K562 (cell line): Measurements from ENCODE around the gene TRABD2B. TPM values are rescaled to one million over a fixed set of nuclear protein-coding genes. Genes with fewer than 3 reads are reported as not detected.

Source experiments
- ATAC-seq: fragments of 200-7000 bp; cut with Tn5 transposase; 3 replicates; pipeline ENCODE4 v1.9.1; 2020; ENCODE audit warnings: moderate library complexity
- BruUV-seq: library from RNA; stranded (reverse); fragments of 400-500 nt; replicated peaks from 2 replicates; lab custom pipeline; 2021; lab: Mats Ljungman, UMichigan
- CTCF ChIA-PET: fragments of 300-600 bp; formaldehyde crosslinking; extraction: SDS; loops from one replicate; lab custom pipeline; 2021; ENCODE audit warnings: low intra/inter-chr PET ratio; lab: Yijun Ruan, JAX
- POLR2A ChIA-PET: fragments of 300-600, 350-650 bp; sonication (Branson Sonifier 250); formaldehyde crosslinking; extraction: SDS; loops from one replicate; lab custom pipeline; 2021; ENCODE audit warnings: antibody characterized with exemption, inconsistent platforms; lab: Yijun Ruan, JAX
- DNase-seq, 4 experiments: peaks; one replicate each; pipeline versions ENCODE4 v3.0.0 to v3.0.0-alpha.2; 2011 to 2018; ENCODE audit warnings: low spot score in 3 of 4, mixed read lengths in 3 of 4; ENCODE audit errors: extremely low read depth in 1 of 4
- FAIRE-seq: peaks from 2 replicates; lab custom pipeline; 2011; peaks lifted over from hg19 to GRCh38; lab: Jason Lieb, UNC
- H2AFZ ChIP-seq: 2 replicates; pipeline ENCODE4 v1.6.0; 2011; ENCODE audit warnings: low read depth, low read length, control low read depth, inconsistent platforms
- H3K27ac ChIP-seq: fragments of 200-600 bp; 3 replicates; pipeline ENCODE4 v1.8.0; 2011; ENCODE audit warnings: low read depth, mild to moderate bottlenecking, control low read depth, inconsistent platforms, low read length, moderate library complexity, mixed read lengths; ENCODE audit errors: extremely low read depth
- H3K27me3 ChIP-seq, 2 experiments: fragments of 300-600 bp in 1 of 2; 2 replicates in 1 of 2; 3 replicates in 1 of 2; pipeline versions ENCODE4 v1.6.0 to v1.8.0; 2011; ENCODE audit warnings: inconsistent platforms in 2 of 2, low read length in 2 of 2, mild to moderate bottlenecking in 1 of 2, mixed read lengths in 1 of 2, moderate library complexity in 1 of 2; ENCODE audit not compliant: control insufficient read depth in 2 of 2, insufficient read depth in 2 of 2
- H3K36me3 ChIP-seq: fragments of 300-600 bp; 3 replicates; pipeline ENCODE4 v1.8.0; 2011; ENCODE audit warnings: mild to moderate bottlenecking, low read length, inconsistent platforms; ENCODE audit not compliant: control insufficient read depth, insufficient read depth
- H3K4me1 ChIP-seq, 2 experiments: fragments of 200-600 bp in 1 of 2; replicated peaks in 1 of 2; 2 replicates in 1 of 2; 3 replicates in 1 of 2; pipeline versions ENCODE4 v1.5.1 to v1.8.0; 2011; ENCODE audit warnings: inconsistent platforms in 2 of 2, low read length in 2 of 2, mild to moderate bottlenecking in 1 of 2, mixed read lengths in 1 of 2, moderate library complexity in 1 of 2; ENCODE audit not compliant: control insufficient read depth in 2 of 2, insufficient read depth in 2 of 2
- H3K4me2 ChIP-seq: 2 replicates; pipeline ENCODE4 v1.6.1; 2011; ENCODE audit warnings: low read length, control low read depth, inconsistent platforms, mixed read lengths; ENCODE audit not compliant: insufficient read depth
- H3K4me3 ChIP-seq: fragments of 200-600 bp; sonication (generic), shearing (Covaris generic); 2 replicates; pipeline ENCODE4 v1.5.1; 2016; ENCODE audit warnings: control low read depth, inconsistent platforms
- H3K79me2 ChIP-seq: fragments of 200-600 bp; 3 replicates; pipeline ENCODE4 v1.8.0; 2011; ENCODE audit warnings: low read length, inconsistent platforms; ENCODE audit not compliant: control insufficient read depth, insufficient read depth
- H3K9ac ChIP-seq, 2 experiments: 2 replicates each; pipeline versions ENCODE4 v1.6.0 to v1.6.1; 2011; ENCODE audit warnings: low read depth in 2 of 2, low read length in 2 of 2, control low read depth in 1 of 2, inconsistent platforms in 1 of 2, mild to moderate bottlenecking in 1 of 2, mixed read lengths in 1 of 2; ENCODE audit not compliant: insufficient read depth in 1 of 2
- H3K9me1 ChIP-seq: one replicate; pipeline ENCODE4 v1.6.0; 2011; ENCODE audit warnings: inconsistent platforms, mild to moderate bottlenecking, low read length, moderate library complexity; ENCODE audit not compliant: control insufficient read depth, insufficient read depth
- H3K9me3 ChIP-seq: replicated peaks from 2 replicates; pipeline ENCODE4 v1.5.1; 2011; ENCODE audit warnings: low read depth, low read length, inconsistent platforms; ENCODE audit not compliant: control insufficient read depth, insufficient read depth
- H4K20me1 ChIP-seq: replicated peaks from 2 replicates; pipeline ENCODE4 v1.6.1; 2011; ENCODE audit warnings: low read length, inconsistent platforms, mixed read lengths; ENCODE audit not compliant: control insufficient read depth, insufficient read depth
- CEBPB ChIP-seq: fragments of 450-650 bp; IDR thresholded peaks from 2 replicates; pipeline ENCODE4 v1.6.1; 2016; ENCODE audit warnings: missing genetic modification characterization, missing compliant biosample characterization
- ETV1 ChIP-seq: fragments of 450-650 bp; conservative IDR thresholded peaks from 2 replicates; pipeline ENCODE4 v1.6.1; 2016; ENCODE audit warnings: missing genetic modification characterization, control low read depth, low read depth, missing compliant biosample characterization
- FOXK2 ChIP-seq, 2 experiments: fragments of 450-650 bp; IDR thresholded peaks in 1 of 2; conservative IDR thresholded peaks in 1 of 2; 2 replicates each; pipeline ENCODE4 v1.6.1; 2016; ENCODE audit warnings: low read depth in 2 of 2, mild to moderate bottlenecking in 1 of 2
- GATAD2B ChIP-seq: fragments of 450-650 bp; IDR thresholded peaks from 2 replicates; pipeline ENCODE4 v1.6.1; 2017; ENCODE audit warnings: mild to moderate bottlenecking, borderline replicate concordance
- HEY1 ChIP-seq: fragments of 250-450 bp; sonication (Bioruptor Pico); IDR thresholded peaks from 2 replicates; pipeline ENCODE4 v1.5.0; 2020; ENCODE audit warnings: mild to moderate bottlenecking, moderate library complexity, borderline replicate concordance
- HNRNPLL ChIP-seq: fragments of 200-400 bp; formaldehyde crosslinking; IDR thresholded peaks from 2 replicates; pipeline ENCODE4 v1.6.1; 2017; ENCODE audit warnings: low read length, low read depth, mild to moderate bottlenecking; ENCODE audit not compliant: poor library complexity, severe bottlenecking
- KLF13 ChIP-seq: fragments of 450-650 bp; IDR thresholded peaks from 2 replicates; pipeline ENCODE4 v1.6.1; 2016; ENCODE audit warnings: missing genetic modification characterization, low read depth, mild to moderate bottlenecking, missing compliant biosample characterization, moderate library complexity, borderline replicate concordance
- NR2F6 ChIP-seq: fragments of 450-650 bp; formaldehyde crosslinking; IDR thresholded peaks from 2 replicates; pipeline ENCODE4 v1.4.0; 2020; ENCODE audit warnings: mild to moderate bottlenecking
- PCBP2 ChIP-seq: fragments of 200-400 bp; formaldehyde crosslinking; IDR thresholded peaks from 2 replicates; pipeline ENCODE4 v1.6.1; 2018; ENCODE audit warnings: low read length, low read depth, mild to moderate bottlenecking, moderate library complexity; ENCODE audit not compliant: poor library complexity, severe bottlenecking
- PHF21A ChIP-seq: fragments of 450-650 bp; IDR thresholded peaks from 2 replicates; pipeline ENCODE4 v1.6.1; 2017; ENCODE audit warnings: low read depth, borderline replicate concordance
- SAFB2 ChIP-seq: fragments of 200-400 bp; formaldehyde crosslinking; IDR thresholded peaks from 2 replicates; pipeline ENCODE4 v1.6.1; 2018; ENCODE audit warnings: borderline replicate concordance, low read length, low read depth, moderate library complexity; ENCODE audit not compliant: severe bottlenecking
- ZNF212 ChIP-seq: fragments of 450-650 bp; formaldehyde crosslinking; IDR thresholded peaks from 2 replicates; pipeline ENCODE4 v1.4.0; 2020; ENCODE audit warnings: mild to moderate bottlenecking
- WGBS: fragments of 100-300 bp; shearing (Covaris generic); methylation state at CpG from one replicate; pipeline ENCODE4 v1.1.6; 2016; ENCODE audit warnings: low coverage, mixed read lengths; ENCODE audit not compliant: insufficient coverage; ENCODE audit errors: missing lambda C conversion rate; 5-methylcytosine and 5-hydroxymethylcytosine counted together
- in situ Hi-C: fragments of 300-500 bp; cut with MboI; formaldehyde crosslinking; loops from 4 replicates; pipeline ENCODE4 v1.15.0; 2018; ENCODE audit warnings: inconsistent platforms, mixed read lengths
- intact Hi-C: fragments of 100-400 bp; cut with micrococcal nuclease; formaldehyde crosslinking; loops from 2 replicates; pipeline ENCODE4 v1.14.2; 2022
- polyA plus RNA-seq, 8 experiments: library from polyadenylated mRNA; depleted of rRNA in 4 of 8; stranded (reverse) in 5 of 8; unstranded in 3 of 8; fragments of >200 nt; fragmentation: Nextera tagmentation in 2 of 8; fragmentation: Illumina TruSeq in 1 of 8; extraction: Ambion mirVana in 2 of 8; extraction: Trizol in 1 of 8; gene quantifications; 2 replicates each; pipeline versions ENCODE4 v1.2.1 to v1.2.3, GENCODE V29; 2011 to 2014; ENCODE audit warnings: inconsistent platforms in 1 of 8, missing spikeins in 1 of 8
- total RNA-seq, 7 experiments: library from RNA; depleted of rRNA in 6 of 7; stranded (reverse); fragments of >200 nt in 6 of 7; fragmentation: Illumina TruSeq in 2 of 7; extraction: Trizol in 2 of 7; gene quantifications; 2 replicates each; pipeline versions ENCODE4 v1.2.1 to v1.2.3, GENCODE V29; 2011 to 2021; ENCODE audit warnings: low replicate concordance in 1 of 7
- TF ChIP-seq, protein P1 (sequence below): IDR thresholded peaks from 2 replicates; pipeline ENCODE4 v1.6.1; 2011; ENCODE audit not compliant: insufficient read length; ENCODE audit errors: extremely low read depth
- TF ChIP-seq, protein P2 (sequence below): fragments of 250-450 bp; sonication (Bioruptor Pico); IDR thresholded peaks from 2 replicates; pipeline ENCODE4 v1.8.0; 2021; ENCODE audit warnings: mild to moderate bottlenecking, moderate library complexity

Gene TRABD2B
- total and polyA plus RNA-seq, 9 of the 15 experiments (the other 6 are each of a cell fraction or from before 2014, with no cell fraction given): not detected

DNA sequence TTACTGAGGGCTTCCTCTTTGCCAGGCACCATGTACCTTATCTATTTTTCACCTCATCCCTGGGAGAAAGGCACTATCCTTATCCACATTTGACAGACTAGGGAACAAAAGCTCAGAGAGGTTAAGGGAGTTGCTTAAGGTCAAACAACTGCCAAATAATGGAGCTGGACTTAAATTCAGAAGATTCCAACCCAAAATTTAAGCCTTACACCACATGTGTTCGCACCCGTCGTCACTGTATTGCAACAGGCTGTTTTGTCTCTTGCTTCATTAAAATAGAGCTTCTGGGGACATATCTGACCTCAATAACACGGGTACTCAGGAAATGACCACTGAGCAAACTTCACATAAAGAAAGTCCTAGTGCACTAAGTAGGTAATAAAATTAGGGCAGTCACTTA lies 62.0 kb downstream of the TRABD2B start:
- ATAC-seq: no peak
- no peaks in the 10 kb centered on the region for H3K9me1 ChIP-seq
- no peaks in the 10 kb centered on the region for H3K79me2 ChIP-seq
- no TSS peak for BruUV-seq
- H3K4me2 ChIP-seq: no peak overlapping the region
- no peak overlapping the region for H3K27ac ChIP-seq
- H3K36me3 ChIP-seq: no peaks in the 10 kb centered on the region
- 1% methylated on average over 4 of the region's 4 CpGs for whole genome bisulfite sequencing
- H3K9me3 ChIP-seq: no peaks in the 10 kb centered on the region
- no peak overlapping the region for H3K9ac ChIP-seq
- in situ Hi-C loops: no loop called here
- H4K20me1 ChIP-seq: no peaks in the 10 kb centered on the region
- H3K4me3 ChIP-seq: no peak overlapping the region
- TF ChIP-seq FOXK2 (conservative IDR thresholded peaks at IDR 0.05 in 1 of 2, IDR thresholded peaks at IDR 0.05 in 1 of 2; ENCODE audit: low read depth in 2 of 2) (no peak), ETV1 (tag) (no peak), ZNF212 (CRISPR knock-in tag) (no peak), NR2F6 (CRISPR knock-in tag) (no peak), CEBPB (tag) (no peak), PCBP2 (no peak), HEY1 (no peak), PHF21A (no peak), HNRNPLL (no peak), KLF13 (tag) (no peak), SAFB2 (no peak), GATAD2B (no peak)
- TF ChIP-seq, protein P1, sequence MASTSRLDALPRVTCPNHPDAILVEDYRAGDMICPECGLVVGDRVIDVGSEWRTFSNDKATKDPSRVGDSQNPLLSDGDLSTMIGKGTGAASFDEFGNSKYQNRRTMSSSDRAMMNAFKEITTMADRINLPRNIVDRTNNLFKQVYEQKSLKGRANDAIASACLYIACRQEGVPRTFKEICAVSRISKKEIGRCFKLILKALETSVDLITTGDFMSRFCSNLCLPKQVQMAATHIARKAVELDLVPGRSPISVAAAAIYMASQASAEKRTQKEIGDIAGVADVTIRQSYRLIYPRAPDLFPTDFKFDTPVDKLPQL: no peak
- TF ChIP-seq, protein P2, sequence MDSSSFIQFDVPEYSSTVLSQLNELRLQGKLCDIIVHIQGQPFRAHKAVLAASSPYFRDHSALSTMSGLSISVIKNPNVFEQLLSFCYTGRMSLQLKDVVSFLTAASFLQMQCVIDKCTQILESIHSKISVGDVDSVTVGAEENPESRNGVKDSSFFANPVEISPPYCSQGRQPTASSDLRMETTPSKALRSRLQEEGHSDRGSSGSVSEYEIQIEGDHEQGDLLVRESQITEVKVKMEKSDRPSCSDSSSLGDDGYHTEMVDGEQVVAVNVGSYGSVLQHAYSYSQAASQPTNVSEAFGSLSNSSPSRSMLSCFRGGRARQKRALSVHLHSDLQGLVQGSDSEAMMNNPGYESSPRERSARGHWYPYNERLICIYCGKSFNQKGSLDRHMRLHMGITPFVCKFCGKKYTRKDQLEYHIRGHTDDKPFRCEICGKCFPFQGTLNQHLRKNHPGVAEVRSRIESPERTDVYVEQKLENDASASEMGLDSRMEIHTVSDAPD: no peak
- ChIA-PET CTCF (no interaction called here), POLR2A (interaction anchor here (0.6 kb wide), 1 partner anchor 33 kb away, joined by 3 read pairs; no protein-coding TSS in a partner anchor)
- no peak for DNase-seq
- H3K4me1 ChIP-seq: no peaks in the 10 kb centered on the region
- no peak overlapping the region for H2AFZ ChIP-seq
- intact Hi-C loops: no loop called here
- no peak for FAIRE-seq
- H3K27me3 ChIP-seq: peaks cover 0 to 4% of the 10 kb centered on the region in 2 experiments; a peak in 1 of 5 replicates
